Endothelial cell of umbilical vein (primary cell): Measurements from ENCODE around the gene POLR2H. TPM values are rescaled to one million over a fixed set of nuclear protein-coding genes. Genes with fewer than 3 reads are reported as not detected.
A peak's percentile ranks its signal among the peaks of the same experiment; 100 is the strongest.

Experiments
- BruUV-seq: library from RNA; stranded (reverse); fragments of 400-500 nt; replicated peaks from 2 replicates; lab custom pipeline; 2021; lab: Mats Ljungman, UMichigan
- CTCF ChIA-PET: fragments of 300-600, 350-600 bp; sonication (Branson Sonifier 250); formaldehyde crosslinking; loops from one replicate; lab custom pipeline; 2021; ENCODE audit warnings: antibody characterized with exemption, inconsistent platforms; lab: Charles Lee
- POLR2A ChIA-PET: fragments of 300-600, 350-600 bp; sonication (Branson Sonifier 250); formaldehyde crosslinking; loops from one replicate; lab custom pipeline; 2021; ENCODE audit warnings: antibody characterized with exemption, inconsistent platforms; lab: Charles Lee
- DNase-seq: peaks from one replicate; pipeline ENCODE4 v3.0.0-alpha.2; 2011; ENCODE audit warnings: low read depth, low spot score
- FAIRE-seq: peaks from 2 replicates; lab custom pipeline; 2011; peaks lifted over from hg19 to GRCh38; lab: Jason Lieb, UNC
- H2AFZ ChIP-seq: 2 replicates; pipeline ENCODE4 v1.6.0; 2012; ENCODE audit warnings: low read depth, low read length, control low read depth, inconsistent platforms
- H3K27ac ChIP-seq: 2 replicates; pipeline ENCODE4 v1.5.1; 2011; ENCODE audit warnings: low read depth, mild to moderate bottlenecking, control low read depth, low read length, moderate library complexity; ENCODE audit not compliant: insufficient read depth
- H3K27me3 ChIP-seq, 2 experiments: 2 replicates each; pipeline versions ENCODE4 v1.6.0 to v1.6.1; 2011; ENCODE audit warnings: low read length in 2 of 2, mixed read lengths in 1 of 2; ENCODE audit not compliant: control insufficient read depth in 2 of 2, insufficient read depth in 2 of 2
- H3K36me3 ChIP-seq, 2 experiments: 2 replicates in 1 of 2; 3 replicates in 1 of 2; pipeline ENCODE4 v1.5.1; 2011; ENCODE audit warnings: low read length in 2 of 2, mild to moderate bottlenecking in 1 of 2, moderate library complexity in 1 of 2; ENCODE audit not compliant: control insufficient read depth in 2 of 2, insufficient read depth in 2 of 2; ENCODE audit errors: extremely low read depth in 1 of 2
- H3K4me1 ChIP-seq: 3 replicates; pipeline ENCODE4 v1.5.1; 2011; ENCODE audit warnings: mild to moderate bottlenecking, low read length; ENCODE audit not compliant: control insufficient read depth, insufficient read depth; ENCODE audit errors: extremely low read depth
- H3K4me2 ChIP-seq: 2 replicates; pipeline ENCODE4 v1.6.1; 2011; ENCODE audit warnings: low read length, control low read depth, mixed read lengths; ENCODE audit not compliant: insufficient read depth
- H3K4me3 ChIP-seq, 3 experiments: fragments of 200-600 bp in 1 of 3; sonication (generic), shearing (Covaris generic) in 1 of 3; replicated peaks in 1 of 3; 2 replicates each; pipeline ENCODE4 v1.5.1; 2011 to 2016; ENCODE audit warnings: control low read depth in 3 of 3, low read length in 3 of 3, mild to moderate bottlenecking in 2 of 3, inconsistent platforms in 1 of 3, low read depth in 1 of 3, moderate library complexity in 1 of 3; ENCODE audit not compliant: insufficient read depth in 1 of 3
- H3K79me2 ChIP-seq: 2 replicates; pipeline ENCODE4 v1.6.0; 2012; ENCODE audit warnings: low read length, inconsistent platforms; ENCODE audit not compliant: control insufficient read depth, insufficient read depth
- H3K9ac ChIP-seq: replicated peaks from 2 replicates; pipeline ENCODE3; 2011; ENCODE audit warnings: low read length, control low read depth; ENCODE audit not compliant: insufficient read depth; ENCODE audit errors: extremely low read depth
- H3K9me1 ChIP-seq: replicated peaks from 3 replicates; pipeline ENCODE4 v1.6.0; 2011; ENCODE audit warnings: mild to moderate bottlenecking, low read length; ENCODE audit not compliant: control insufficient read depth, insufficient read depth; ENCODE audit errors: extremely low read depth
- H3K9me3 ChIP-seq: replicated peaks from 2 replicates; pipeline ENCODE4 v1.5.1; 2012; ENCODE audit warnings: low read length, inconsistent platforms; ENCODE audit not compliant: control insufficient read depth, insufficient read depth
- H4K20me1 ChIP-seq: replicated peaks from 2 replicates; pipeline ENCODE3; 2011; ENCODE audit warnings: mild to moderate bottlenecking, low read length; ENCODE audit not compliant: control insufficient read depth, insufficient read depth; ENCODE audit errors: extremely low read depth
- CTCF ChIP-seq, 2 donors: IDR thresholded peaks; 1 replicate in 1 of 2; 2 replicates in 1 of 2; pipeline ENCODE4 v1.5.1; 2011; ENCODE audit warnings: low read length in 2 of 2, mild to moderate bottlenecking in 2 of 2, moderate library complexity in 2 of 2, control low read depth in 1 of 2, inconsistent platforms in 1 of 2, low read depth in 1 of 2; ENCODE audit not compliant: insufficient read depth in 1 of 2; ENCODE audit errors: extremely low read depth in 1 of 2
- EZH2 ChIP-seq: IDR thresholded peaks from 2 replicates; pipeline ENCODE4 v1.6.1; 2012; ENCODE audit warnings: borderline replicate concordance, low read depth, mild to moderate bottlenecking, moderate library complexity, low read length, inconsistent platforms; ENCODE audit not compliant: severe bottlenecking
- dilution Hi-C: fragments of 300-500 bp; cut with MboI; formaldehyde crosslinking; loops from one replicate; pipeline ENCODE4 v1.15.0; 2019; ENCODE audit warnings: low sequenced_read_pairs; ENCODE audit not compliant: extremely low pct_ligation_motif_present
- intact Hi-C: fragments of 100-400 bp; cut with micrococcal nuclease; formaldehyde crosslinking; loops from one replicate; pipeline ENCODE4 v1.10.0; 2022
- polyA plus RNA-seq, 4 experiments: library from polyadenylated mRNA; depleted of rRNA in 3 of 4; stranded (reverse) in 3 of 4; unstranded in 1 of 4; fragments of >200 nt; gene quantifications; 2 replicates each; pipeline versions ENCODE4 v1.2.1 to v1.2.3, GENCODE V29; 2011 to 2012; ENCODE audit warnings: missing spikeins in 1 of 4
- total RNA-seq: library from RNA; stranded (reverse); gene quantifications from 2 replicates; pipeline ENCODE4 v1.2.3, GENCODE V29; 2021

The POLR2H gene
- total and polyA plus RNA-seq, 2 donors (not counting 3 experiments of a cell fraction or from before 2014, with no cell fraction given): 89.0 to 276 TPM

- Histone ChIP-seq H3K9ac (no peak overlapping the region), H3K9me3 (no peaks in the 10 kb centered on the region), H4K20me1 (no peaks in the 10 kb centered on the region), H3K9me1 (no peaks in the 10 kb centered on the region), H2AFZ (no peak overlapping the region), H3K4me2 (no peak overlapping the region), H3K4me3 (no peak overlapping the region), H3K79me2 (no peaks in the 10 kb centered on the region), H3K27ac (no peak overlapping the region), H3K27me3 (peaks cover 44 to 53% of the 10 kb centered on the region in 2 experiments), H3K36me3 (no peaks in the 10 kb centered on the region), H3K4me1 (peaks cover 10% of the 10 kb centered on the region)
- dilution Hi-C loops (no loop called here), intact Hi-C loops (loop anchor here (10.0 kb wide), 1 partner anchor 396 kb away; no protein-coding TSS in a partner anchor)
- DNase-seq (no peak), FAIRE-seq (no peak)
- no TSS peak for BruUV-seq
- no peak for TF ChIP-seq CTCF (IDR thresholded peaks at IDR 0.05; ENCODE audit: extremely low read depth in 1 of 2, insufficient read depth in 1 of 2, low read depth in 1 of 2, low read length in 2 of 2)
- TF ChIP-seq EZH2: peak; percentile 63
- CTCF ChIA-PET: no interaction called here
- POLR2A ChIA-PET: no interaction called here
Observed at GRCh38 chr3:184378651-184379357, 17.3 kb downstream of the POLR2H start.
